Ovary (tissue), 3 donors: Measurements from ENCODE around the gene PNPLA8.
"Not testable (repeated sequence)": the region's sequence is repeated elsewhere in the genome, so short reads cannot be mapped to it uniquely, and the experiment has no call there.

Experiments used
- EP300 ChIP-seq: sonication (generic); formaldehyde crosslinking; IDR thresholded peaks from one replicate; pipeline ENCODE4 v1.6.1; 2017; ENCODE audit warnings: antibody characterized with exemption
- TF ChIP-seq, protein P1 (sequence below), 3 donors: fragments of 450-650 bp in 2 of 3; fragments of 200-600 bp in 1 of 3; IDR thresholded peaks; one replicate each; pipeline versions ENCODE4 v1.5.1 to v1.8.0; 2016 to 2022; ENCODE audit warnings: antibody characterized with exemption in 3 of 3, mild to moderate bottlenecking in 1 of 3
- donor health status: DM: no; HTN: no; CAD: no.

DNA sequence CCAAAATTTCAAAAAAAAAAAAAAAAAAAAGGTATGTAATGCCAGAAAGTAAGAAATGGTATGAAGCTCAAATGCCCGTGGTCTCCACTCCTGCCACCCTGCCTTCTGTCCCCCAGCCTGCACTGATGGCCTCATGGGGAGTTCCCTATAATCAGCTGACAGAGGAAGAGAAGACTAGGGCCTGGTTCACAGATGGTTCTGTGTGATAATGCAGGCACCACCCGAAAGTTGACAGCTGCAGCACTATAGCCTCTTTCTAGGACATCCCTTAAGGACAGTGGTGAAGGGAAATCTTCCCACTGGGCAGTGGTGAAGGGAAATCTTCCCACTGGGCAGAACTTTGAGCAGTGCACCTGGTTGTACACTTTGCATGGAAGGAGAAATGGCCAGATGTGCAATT lies 12.3 kb upstream of the PNPLA8 start:
- TF ChIP-seq, protein P1, sequence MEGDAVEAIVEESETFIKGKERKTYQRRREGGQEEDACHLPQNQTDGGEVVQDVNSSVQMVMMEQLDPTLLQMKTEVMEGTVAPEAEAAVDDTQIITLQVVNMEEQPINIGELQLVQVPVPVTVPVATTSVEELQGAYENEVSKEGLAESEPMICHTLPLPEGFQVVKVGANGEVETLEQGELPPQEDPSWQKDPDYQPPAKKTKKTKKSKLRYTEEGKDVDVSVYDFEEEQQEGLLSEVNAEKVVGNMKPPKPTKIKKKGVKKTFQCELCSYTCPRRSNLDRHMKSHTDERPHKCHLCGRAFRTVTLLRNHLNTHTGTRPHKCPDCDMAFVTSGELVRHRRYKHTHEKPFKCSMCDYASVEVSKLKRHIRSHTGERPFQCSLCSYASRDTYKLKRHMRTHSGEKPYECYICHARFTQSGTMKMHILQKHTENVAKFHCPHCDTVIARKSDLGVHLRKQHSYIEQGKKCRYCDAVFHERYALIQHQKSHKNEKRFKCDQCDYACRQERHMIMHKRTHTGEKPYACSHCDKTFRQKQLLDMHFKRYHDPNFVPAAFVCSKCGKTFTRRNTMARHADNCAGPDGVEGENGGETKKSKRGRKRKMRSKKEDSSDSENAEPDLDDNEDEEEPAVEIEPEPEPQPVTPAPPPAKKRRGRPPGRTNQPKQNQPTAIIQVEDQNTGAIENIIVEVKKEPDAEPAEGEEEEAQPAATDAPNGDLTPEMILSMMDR (IDR thresholded peaks at IDR 0.05): not testable (repeated sequence)
- not testable (repeated sequence) for TF ChIP-seq EP300
